ENCODE results near the gene SEPTIN12. TPM values are rescaled to one million over a fixed set of nuclear protein-coding genes. Genes with fewer than 3 reads are reported as not detected.

SEPTIN12 gene
- total RNA-seq, 1 donor from 2014 or later: not detected

GRCh38 chr16:4728676-4729075 is 59.5 kb downstream of the SEPTIN12 start:
- no peak overlapping the region for H3K27ac ChIP-seq
- intact Hi-C loops (cut with DNase I): no loop called here
- H3K4me3 ChIP-seq: no peak overlapping the region
- DNase-seq (ENCODE audit: extremely low spot score in 2 of 2): no peak
- H3K9me3 ChIP-seq: no peaks in the 10 kb centered on the region
- peaks cover 0 to 44% of the 10 kb centered on the region in 2 donors for H3K36me3 ChIP-seq
- H3K27me3 ChIP-seq: no peaks in the 10 kb centered on the region
- peaks cover 13% of the 10 kb centered on the region for H3K4me1 ChIP-seq
- TF ChIP-seq POLR2A (IDR thresholded peaks at IDR 0.05): no peak
- no peak for TF ChIP-seq CTCF (IDR thresholded peaks at IDR 0.05)
- TF ChIP-seq POLR2AphosphoS5 (IDR thresholded peaks at IDR 0.05; ENCODE audit: insufficient read depth in 1 of 2, low read depth in 1 of 2): no peak

Small RNA genes lying within 50 kb of the gene (small RNA-seq; reads per million reads assigned to genes)
- gene RF00017: not detected

Other genes with a start within 250 kb of the SEPTIN12 start
- gene CDIP1, start 249.6 kb downstream of the SEPTIN12 start, total RNA-seq: 13.3 TPM
- gene C16orf96, start 232.0 kb downstream of the SEPTIN12 start, total RNA-seq: not detected
- gene UBALD1, start 173.5 kb downstream of the SEPTIN12 start, total RNA-seq: 16.9 TPM
- gene MGRN1, start 163.5 kb downstream of the SEPTIN12 start, total RNA-seq: 40.8 TPM
- 28.5 TPM for gene NUDT16L1, start 94.8 kb downstream of the SEPTIN12 start, total RNA-seq
- 25.3 TPM for gene ANKS3, start 54.1 kb downstream of the SEPTIN12 start, total RNA-seq
- not detected for gene DNAAF8, start 53.8 kb downstream of the SEPTIN12 start, total RNA-seq
- gene ZNF500, start 21.2 kb downstream of the SEPTIN12 start, total RNA-seq: 11.0 TPM
- gene SMIM22, start 7.0 kb upstream of the SEPTIN12 start, total RNA-seq: not detected
- gene ROGDI, start 14.3 kb upstream of the SEPTIN12 start, total RNA-seq: 14.0 TPM
- 51.6 TPM for gene GLYR1, start 58.9 kb upstream of the SEPTIN12 start, total RNA-seq
- gene UBN1, start 59.1 kb upstream of the SEPTIN12 start, total RNA-seq: 17.2 TPM
- 391 TPM for gene PPL, start 148.8 kb upstream of the SEPTIN12 start, total RNA-seq
- 0.49 TPM for gene SEC14L5, start 170.0 kb upstream of the SEPTIN12 start, total RNA-seq
- 9.8 TPM for gene NAGPA, start 245.6 kb upstream of the SEPTIN12 start, total RNA-seq

Measured in vagina (tissue), 2 donors.